Measurements from ENCODE around the gene PROM1.

The PROM1 gene

GRCh38 chr4:15983610-15984009 lies 100.2 kb downstream of the PROM1 start:
- DNase-seq (ENCODE audit: low read depth), result no peak

- peak; percentile 54 for DNase-seq (ENCODE audit: low read depth)
Measured at GRCh38 chr4:15982842-15983524, 100.8 kb downstream of the PROM1 start.

- DNase-seq (ENCODE audit: low read depth), result no peak
Measured at GRCh38 chr4:15976456-15977447, 107.1 kb downstream of the PROM1 start.

GRCh38 chr4:15971068-15971801 lies 112.6 kb downstream of the PROM1 start:
- DNase-seq (ENCODE audit: low read depth), result no peak

- no peak for DNase-seq (ENCODE audit: low read depth)
Measured at GRCh38 chr4:15968551-15969300, 115.1 kb downstream of the PROM1 start.

GRCh38 chr4:15965325-15965724 lies 118.5 kb downstream of the PROM1 start:
- no peak for DNase-seq (ENCODE audit: low read depth)

- DNase-seq (ENCODE audit: low read depth), result no peak
Measured at GRCh38 chr4:15964159-15964558, 119.7 kb downstream of the PROM1 start.

GRCh38 chr4:15963576-15963975 lies 120.2 kb downstream of the PROM1 start:
- DNase-seq (ENCODE audit: low read depth), result no peak

- peak; percentile 48 for DNase-seq (ENCODE audit: low read depth)
Measured at GRCh38 chr4:15963001-15963451, 120.8 kb downstream of the PROM1 start, which contains the start of gene FGFBP2. TSS of gene FGFBP2 (minus strand) at chr4:15963175. CDS start at chr4:15963129, 46 bp downstream.

GRCh38 chr4:15961781-15962510 lies 121.9 kb downstream of the PROM1 start:
- no peak for DNase-seq (ENCODE audit: low read depth)

- DNase-seq (ENCODE audit: low read depth), result no peak
Measured at GRCh38 chr4:15958562-15958961, 125.3 kb downstream of the PROM1 start.

GRCh38 chr4:15956179-15956850 lies 127.5 kb downstream of the PROM1 start:
- peak; percentile 52 for DNase-seq (ENCODE audit: low read depth)

GRCh38 chr4:15955670-15956069 lies 128.2 kb downstream of the PROM1 start:
- peak; percentile 36 for DNase-seq (ENCODE audit: low read depth)

GRCh38 chr4:15953625-15954024 lies 130.2 kb downstream of the PROM1 start:
- no peak for DNase-seq (ENCODE audit: low read depth)

GRCh38 chr4:15951781-15952180 lies 132.0 kb downstream of the PROM1 start:
- no peak for DNase-seq (ENCODE audit: low read depth)

GRCh38 chr4:15948826-15949225 lies 135.0 kb downstream of the PROM1 start:
- no peak for DNase-seq (ENCODE audit: low read depth)

GRCh38 chr4:15947684-15948083 lies 136.1 kb downstream of the PROM1 start:
- DNase-seq (ENCODE audit: low read depth), result no peak

GRCh38 chr4:15945516-15945915 lies 138.3 kb downstream of the PROM1 start:
- peak; percentile 15 for DNase-seq (ENCODE audit: low read depth)

- no peak for DNase-seq (ENCODE audit: low read depth)
Measured at GRCh38 chr4:15944895-15945294, 138.9 kb downstream of the PROM1 start.

- no peak for DNase-seq (ENCODE audit: low read depth)
Measured at GRCh38 chr4:15942283-15942682, 141.5 kb downstream of the PROM1 start.

Data from iris pigment epithelial cell (primary cell).